DMS153 treated with DMSO at 0.1 percent for 48 hours (cell line): ENCODE results near the gene COMMD9.

ENCODE experiments used
- DNase-seq: peaks from one replicate; lab custom pipeline; 2025; ENCODE audit not compliant: unreplicated experiment; lab: John Stamatoyannopoulos, UW

The COMMD9 gene

GRCh38 chr11:36227044-36227443, 62.2 kb downstream of the COMMD9 start:
- no peak for DNase-seq

GRCh38 chr11:36224209-36224882, 64.9 kb downstream of the COMMD9 start:
- no peak for DNase-seq

- DNase-seq, result no peak
Observed at GRCh38 chr11:36222831-36223635, 66.2 kb downstream of the COMMD9 start.
